Gastrocnemius medialis (tissue), 4 donors: ENCODE results near the gene PRR22.

Experiments
- CTCF ChIP-seq, 5 experiments: fragments of 450-650 bp in 3 of 5; fragments of 200-600 bp in 2 of 5; sonication (generic) in 2 of 5; IDR thresholded peaks in 4 of 5; conservative IDR thresholded peaks in 1 of 5; 1 replicate in 4 of 5; 2 replicates in 1 of 5; pipeline ENCODE4 v1.5.1; 2016 to 2019; ENCODE audit warnings: antibody characterized with exemption in 5 of 5, mild to moderate bottlenecking in 3 of 5, moderate library complexity in 3 of 5
- POLR2A ChIP-seq, 2 donors: fragments of 450-650 bp; IDR thresholded peaks; one replicate each; pipeline ENCODE4 v1.6.1; 2017; ENCODE audit warnings: antibody characterized with exemption in 2 of 2, mild to moderate bottlenecking in 2 of 2, moderate library complexity in 2 of 2

GRCh38 chr19:5832061-5832460 is 47.5 kb upstream of the PRR22 start:
- TF ChIP-seq CTCF (IDR thresholded peaks at IDR 0.05 in 4 of 5, conservative IDR thresholded peaks at IDR 0.05 in 1 of 5) (no peak), POLR2A (IDR thresholded peaks at IDR 0.05) (no peak)
